HepG2 (cell line): ENCODE measurements around the gene MINDY1. TPM values are rescaled to one million over a fixed set of nuclear protein-coding genes. Genes with fewer than 3 reads are reported as not detected.
A peak's percentile ranks its signal among the peaks of the same experiment; 100 is the strongest.

Experiments used
- ASH2L ChIP-seq: fragments of 300-600, 200-600 bp; sonication (generic); IDR thresholded peaks from 2 replicates; pipeline ENCODE4 v1.7.0; 2017; ENCODE audit warnings: low read depth, mild to moderate bottlenecking, moderate library complexity, mixed read lengths, low read length; ENCODE audit not compliant: insufficient read length
- ERF ChIP-seq: IDR thresholded peaks from 2 replicates; pipeline ENCODE4 v1.6.1; 2018; ENCODE audit warnings: missing biosample characterization, missing genetic modification reagents
- FOXJ3 ChIP-seq: sonication (generic); formaldehyde crosslinking; IDR thresholded peaks from 2 replicates; pipeline ENCODE4 v1.4.0; 2020; ENCODE audit warnings: missing genetic modification reagents, mild to moderate bottlenecking, borderline replicate concordance
- GABPB1 ChIP-seq: IDR thresholded peaks from 2 replicates; pipeline ENCODE4 v1.6.1; 2016; ENCODE audit warnings: mild to moderate bottlenecking, missing genetic modification reagents, moderate library complexity, missing compliant biosample characterization
- HNF1A ChIP-seq, 2 experiments: sonication (generic) in 1 of 2; formaldehyde crosslinking in 1 of 2; IDR thresholded peaks; 2 replicates each; pipeline versions ENCODE4 v1.4.0 to v1.6.1; 2016 to 2020; ENCODE audit warnings: borderline replicate concordance in 1 of 2, low read depth in 1 of 2, mild to moderate bottlenecking in 1 of 2, missing genetic modification reagents in 1 of 2
- IKZF4 ChIP-seq: sonication (generic); formaldehyde crosslinking; IDR thresholded peaks from 2 replicates; pipeline ENCODE4 v1.5.1; 2020; ENCODE audit warnings: borderline replicate concordance, mild to moderate bottlenecking, low read depth, missing genetic modification reagents; ENCODE audit errors: not compliant biosample characterization
- POLR2AphosphoS2 ChIP-seq: IDR thresholded peaks from 2 replicates; pipeline ENCODE4 v1.6.1; 2011; ENCODE audit warnings: low read depth, low read length, improper control_type of control experiment
- RBM22 ChIP-seq: fragments of 200-400 bp; formaldehyde crosslinking; optimal IDR thresholded peaks from 2 replicates; pipeline ENCODE3; 2017; ENCODE audit warnings: mild to moderate bottlenecking, low read length, moderate library complexity
- RXRB ChIP-seq: IDR thresholded peaks from 2 replicates; pipeline ENCODE4 v1.6.1; 2016; ENCODE audit warnings: borderline replicate concordance, missing genetic modification reagents, missing compliant biosample characterization
- SNAPC5 ChIP-seq: sonication (generic); formaldehyde crosslinking; IDR thresholded peaks from 2 replicates; pipeline ENCODE4 v1.8.1; 2023; ENCODE audit warnings: mild to moderate bottlenecking, missing genetic modification reagents, borderline replicate concordance
- SP1 ChIP-seq, 2 experiments: fragments of 450-650 bp in 1 of 2; sonication (generic) in 1 of 2; formaldehyde crosslinking in 1 of 2; IDR thresholded peaks; 2 replicates each; pipeline versions ENCODE4 v1.4.0 to v1.6.1; 2016 to 2020; ENCODE audit warnings: missing genetic modification reagents in 1 of 2
- ZBTB25 ChIP-seq: IDR thresholded peaks from 2 replicates; pipeline ENCODE4 v1.6.1; 2018; ENCODE audit warnings: missing genetic modification reagents
- ZBTB46 ChIP-seq: sonication (generic); formaldehyde crosslinking; IDR thresholded peaks from 2 replicates; pipeline ENCODE4 v1.4.0; 2020; ENCODE audit warnings: mild to moderate bottlenecking, missing genetic modification reagents, borderline replicate concordance
- ZEB1 ChIP-seq: IDR thresholded peaks from 2 replicates; pipeline ENCODE4 v1.6.1; 2012; ENCODE audit warnings: mild to moderate bottlenecking, low read depth, inconsistent platforms; ENCODE audit not compliant: insufficient replicate concordance
- ZIK1 ChIP-seq: sonication (generic); formaldehyde crosslinking; IDR thresholded peaks from 2 replicates; pipeline ENCODE4 v1.5.0; 2020; ENCODE audit warnings: mild to moderate bottlenecking, low read depth, missing genetic modification reagents, borderline replicate concordance
- ZNF18 ChIP-seq: sonication (generic); formaldehyde crosslinking; IDR thresholded peaks from 2 replicates; pipeline ENCODE4 v1.8.0; 2022; ENCODE audit warnings: mild to moderate bottlenecking, missing genetic modification reagents; ENCODE audit not compliant: insufficient replicate concordance
- ZNF331 ChIP-seq: sonication (generic); formaldehyde crosslinking; IDR thresholded peaks from 2 replicates; pipeline ENCODE4 v1.4.0; 2020; ENCODE audit warnings: missing genetic modification reagents
- ZNF644 ChIP-seq: IDR thresholded peaks from 2 replicates; pipeline ENCODE4 v1.6.1; 2016; ENCODE audit warnings: low read depth
- polyA plus RNA-seq, 8 experiments: library from polyadenylated mRNA; depleted of rRNA in 3 of 8; stranded (reverse) in 7 of 8; unstranded in 1 of 8; fragments of >200 nt; fragmentation: Illumina TruSeq in 4 of 8; extraction: Trizol in 4 of 8; gene quantifications; 2 replicates each; pipeline versions ENCODE4 v1.2.1 to v1.2.3, GENCODE V29; 2011 to 2016; ENCODE audit warnings: low read depth in 4 of 8, missing spikeins in 1 of 8, mixed read lengths in 1 of 8; ENCODE audit not compliant: insufficient read depth in 1 of 8
- total RNA-seq, 5 experiments: library from RNA; depleted of rRNA; stranded (reverse); fragments of >200 nt; fragmentation: Illumina TruSeq; extraction: Trizol; gene quantifications; 2 replicates each; pipeline ENCODE4 v1.2.3, GENCODE V29; 2016; ENCODE audit warnings: low read depth in 1 of 5

The MINDY1 gene
- total and polyA plus RNA-seq, 2 of the 13 experiments (the other 11 are each of a cell fraction or from before 2014, with no cell fraction given), result 11.1 to 15.0 TPM

- TF ChIP-seq HNF1A (IDR thresholded peaks at IDR 0.05; ENCODE audit: low read depth) (0 out of 2 replicates have a peak, but pooled peaks have one; percentile 24), HNF1A (CRISPR knock-in tag; IDR thresholded peaks at IDR 0.05; ENCODE audit: borderline replicate concordance) (peak; percentile 76), FOXJ3 (0 out of 2 replicates have a peak, but pooled peaks have one; percentile 50), RBM22 (no peak), ZNF331 (CRISPR knock-in tag) (peak; percentile 94), ZIK1 (CRISPR knock-in tag) (no peak), ZBTB25 (CRISPR knock-in tag) (peak; percentile 30; the same call in 1 of the 2 replicates), ZNF644 (CRISPR knock-in tag) (peak; percentile 92), RXRB (peak; percentile 88), ERF (CRISPR knock-in tag) (peak; percentile 66; the same call in 1 of the 2 replicates), SP1 (IDR thresholded peaks at IDR 0.05) (no peak), SP1 (CRISPR knock-in tag; IDR thresholded peaks at IDR 0.05) (peak; percentile 26; the same call in 1 of the 2 replicates), POLR2AphosphoS2 (no peak), GABPB1 (CRISPR knock-in tag) (peak; percentile 48), SNAPC5 (CRISPR knock-in tag) (no peak), ZBTB46 (CRISPR knock-in tag) (0 out of 2 replicates have a peak, but pooled peaks have one; percentile 38), IKZF4 (CRISPR knock-in tag) (no peak), ASH2L (peak; percentile 56), ZNF18 (CRISPR knock-in tag) (peak; percentile 92), ZEB1 (peak; percentile 34)
These were observed 24.6 kb downstream of the MINDY1 start, which contains the start of gene ANXA9 (continued) for GRCh38 chr1:150981805-150982712.
